PFSK-1 (cell line): ENCODE data around the gene CDK16.
A peak's percentile ranks its signal among the peaks of the same experiment; 100 is the strongest.

Experiments used
- POLR2AphosphoS5 ChIP-seq: IDR thresholded peaks from 2 replicates; pipeline ENCODE4 v1.6.1; 2012; ENCODE audit warnings: low read depth, mild to moderate bottlenecking, control low read depth, low read length, moderate library complexity
- REST ChIP-seq, 2 experiments: IDR thresholded peaks; 2 replicates each; pipeline versions ENCODE4 v1.6.1 to v1.8.0; 2011 to 2012; ENCODE audit warnings: low read depth in 2 of 2, low read length in 2 of 2, control low read depth in 1 of 2, inconsistent platforms in 1 of 2, mild to moderate bottlenecking in 1 of 2, moderate library complexity in 1 of 2; ENCODE audit not compliant: insufficient read depth in 1 of 2
- SIN3A ChIP-seq: IDR thresholded peaks from 2 replicates; pipeline ENCODE4 v1.6.1; 2012; ENCODE audit warnings: mild to moderate bottlenecking, low read length, moderate library complexity, borderline replicate concordance; ENCODE audit not compliant: insufficient read depth
- TAF1 ChIP-seq: IDR thresholded peaks from 2 replicates; pipeline ENCODE4 v1.6.1; 2012; ENCODE audit warnings: low read length, control low read depth, borderline replicate concordance; ENCODE audit not compliant: insufficient read depth

- TF ChIP-seq SIN3A (no peak), POLR2AphosphoS5 (0 out of 2 replicates have a peak, but pooled peaks have one; percentile 9), REST (IDR thresholded peaks at IDR 0.05; ENCODE audit: insufficient read depth in 1 of 2, low read depth in 2 of 2, low read length in 2 of 2) (no peak), TAF1 (no peak)
These were observed 3.9 kb upstream of the CDK16 start for GRCh38 chrX:47214435-47215077.
